H1 (cell line): ENCODE results near the gene PRR7. TPM values are rescaled to one million over a fixed set of nuclear protein-coding genes. Genes with fewer than 3 reads are reported as not detected.
"Not testable (repeated sequence)": the region's sequence is repeated elsewhere in the genome, so short reads cannot be mapped to it uniquely, and the experiment has no call there.

Experiments used
- CTCF ChIA-PET: fragments of 300-600 bp; sonication (Branson Sonifier 250); formaldehyde crosslinking; loops from one replicate; lab custom pipeline; 2021; ENCODE audit not compliant: partially characterized antibody; lab: Charles Lee
- POLR2A ChIA-PET: fragments of 300-600 bp; sonication (Branson Sonifier 250); formaldehyde crosslinking; loops from one replicate; lab custom pipeline; 2021; ENCODE audit warnings: inconsistent platforms; ENCODE audit not compliant: partially characterized antibody; lab: Charles Lee
- DNase-seq, 2 experiments: peaks; one replicate each; pipeline versions ENCODE4 v3.0.0 to v3.0.0-alpha.2; 2010 to 2022; ENCODE audit warnings: low spot score in 2 of 2, low read depth in 1 of 2, mixed read lengths in 1 of 2
- FAIRE-seq: peaks from 2 replicates; lab custom pipeline; 2011; peaks lifted over from hg19 to GRCh38; lab: Jason Lieb, UNC
- H2AFZ ChIP-seq: 2 replicates; pipeline ENCODE4 v1.8.1; 2012; ENCODE audit warnings: low read length, inconsistent platforms
- H2AK5ac ChIP-seq: 2 replicates; pipeline ENCODE4 v1.6.1; 2013; ENCODE audit warnings: low read depth, low read length
- H2BK120ac ChIP-seq: replicated peaks from 2 replicates; pipeline ENCODE3; 2013; ENCODE audit warnings: low read depth, low read length, inconsistent platforms
- H2BK12ac ChIP-seq: 2 replicates; pipeline ENCODE4 v1.6.1; 2013; ENCODE audit warnings: low read depth, low read length
- H2BK15ac ChIP-seq: 2 replicates; pipeline ENCODE4 v1.6.1; 2013; ENCODE audit warnings: low read length
- H2BK20ac ChIP-seq: 2 replicates; pipeline ENCODE4 v1.6.1; 2013; ENCODE audit warnings: low read length
- H2BK5ac ChIP-seq: 2 replicates; pipeline ENCODE4 v1.6.1; 2013; ENCODE audit warnings: low read depth, low read length
- H3K14ac ChIP-seq: 2 replicates; pipeline ENCODE4 v1.6.1; 2013; ENCODE audit warnings: inconsistent platforms; ENCODE audit not compliant: insufficient read length
- H3K18ac ChIP-seq: 2 replicates; pipeline ENCODE4 v1.6.1; 2013; ENCODE audit warnings: low read length; ENCODE audit errors: extremely low read depth
- H3K23ac ChIP-seq: 2 replicates; pipeline ENCODE4 v1.6.1; 2013; ENCODE audit warnings: inconsistent platforms; ENCODE audit not compliant: insufficient read length
- H3K23me2 ChIP-seq: 2 replicates; pipeline ENCODE4 v1.6.1; 2013; ENCODE audit warnings: low read depth, low read length
- H3K27ac ChIP-seq: 2 replicates; pipeline ENCODE4 v1.6.1; 2011; ENCODE audit warnings: low read depth, low read length, inconsistent platforms
- H3K27me3 ChIP-seq, 4 experiments: replicated peaks in 1 of 4; 1 replicate in 1 of 4; 2 replicates in 3 of 4; pipeline versions ENCODE4 v1.6.1 to v1.8.1; 2011 to 2013; ENCODE audit warnings: low read length in 3 of 4, mild to moderate bottlenecking in 3 of 4, inconsistent platforms in 2 of 4, mixed read lengths in 2 of 4, moderate library complexity in 1 of 4; ENCODE audit not compliant: control insufficient read depth in 3 of 4, insufficient read depth in 3 of 4; ENCODE audit errors: extremely low read depth in 1 of 4
- H3K36me3 ChIP-seq, 4 experiments: 2 replicates each; pipeline versions ENCODE4 v1.6.1 to v1.8.1; 2011 to 2013; ENCODE audit warnings: mild to moderate bottlenecking in 4 of 4, low read length in 3 of 4, moderate library complexity in 2 of 4, control low read depth in 1 of 4, inconsistent platforms in 1 of 4; ENCODE audit not compliant: insufficient read depth in 4 of 4, control insufficient read depth in 2 of 4
- H3K4ac ChIP-seq: replicated peaks from 2 replicates; pipeline ENCODE3; 2013; ENCODE audit warnings: low read length, low read depth, mixed read lengths, inconsistent platforms; ENCODE audit not compliant: insufficient read length
- H3K4me1 ChIP-seq, 4 experiments: replicated peaks in 1 of 4; 1 replicate in 1 of 4; 2 replicates in 3 of 4; pipeline versions ENCODE4 v1.6.1 to v1.8.1; 2011 to 2013; ENCODE audit warnings: low read length in 3 of 4, inconsistent platforms in 2 of 4, mixed read lengths in 1 of 4; ENCODE audit not compliant: insufficient read depth in 4 of 4, control insufficient read depth in 3 of 4
- H3K4me2 ChIP-seq, 2 experiments: 2 replicates each; pipeline versions ENCODE4 v1.6.1 to v1.8.1; 2011 to 2013; ENCODE audit warnings: low read depth in 2 of 2, low read length in 2 of 2, control low read depth in 1 of 2, inconsistent platforms in 1 of 2, mild to moderate bottlenecking in 1 of 2; ENCODE audit not compliant: insufficient read depth in 1 of 2
- H3K4me3 ChIP-seq, 4 experiments: fragments of 200-600, 300-600 bp in 1 of 4; sonication (generic), shearing (Covaris generic), sonication (Bioruptor Twin) in 1 of 4; 2 replicates each; pipeline versions ENCODE4 v1.5.1 to v1.8.1; 2011 to 2016; ENCODE audit warnings: low read length in 4 of 4, low read depth in 3 of 4, control low read depth in 2 of 4, inconsistent platforms in 2 of 4, mild to moderate bottlenecking in 2 of 4, mixed read lengths in 1 of 4, moderate library complexity in 1 of 4; ENCODE audit not compliant: insufficient read depth in 2 of 4; ENCODE audit errors: extremely low read depth in 1 of 4
- H3K56ac ChIP-seq: replicated peaks from 2 replicates; pipeline ENCODE3; 2013; ENCODE audit warnings: low read depth, mild to moderate bottlenecking, mixed read lengths, low read length, inconsistent platforms; ENCODE audit not compliant: insufficient read length
- H3K79me1 ChIP-seq: 2 replicates; pipeline ENCODE4 v1.6.1; 2013; ENCODE audit warnings: low read depth, low read length, control low read depth
- H3K79me2 ChIP-seq, 2 experiments: 2 replicates each; pipeline versions ENCODE4 v1.6.1 to v1.8.1; 2012 to 2013; ENCODE audit warnings: low read length in 2 of 2, mild to moderate bottlenecking in 2 of 2, inconsistent platforms in 1 of 2; ENCODE audit not compliant: insufficient read depth in 2 of 2, control insufficient read depth in 1 of 2
- H3K9ac ChIP-seq, 4 experiments: replicated peaks in 1 of 4; 1 replicate in 1 of 4; 2 replicates in 3 of 4; pipeline versions ENCODE4 v1.6.1 to v1.8.1; 2011 to 2013; ENCODE audit warnings: low read depth in 3 of 4, low read length in 3 of 4, control low read depth in 2 of 4, mild to moderate bottlenecking in 2 of 4, moderate library complexity in 2 of 4, inconsistent platforms in 1 of 4; ENCODE audit errors: extremely low read depth in 1 of 4
- H3K9me3 ChIP-seq, 2 experiments: 2 replicates each; pipeline versions ENCODE4 v1.6.1 to v1.8.1; 2012 to 2013; ENCODE audit warnings: mild to moderate bottlenecking in 2 of 2, moderate library complexity in 2 of 2, control low read depth in 1 of 2, inconsistent platforms in 1 of 2, low read depth in 1 of 2, low read length in 1 of 2, mixed read lengths in 1 of 2; ENCODE audit not compliant: insufficient read depth in 2 of 2
- H4K20me1 ChIP-seq, 2 experiments: replicated peaks in 1 of 2; 2 replicates each; pipeline versions ENCODE3 to v1.8.1; 2011 to 2013; ENCODE audit warnings: inconsistent platforms in 2 of 2, low read length in 2 of 2, mild to moderate bottlenecking in 1 of 2; ENCODE audit not compliant: insufficient read depth in 2 of 2, control insufficient read depth in 1 of 2
- H4K5ac ChIP-seq: 2 replicates; pipeline ENCODE4 v1.6.1; 2013; ENCODE audit warnings: low read length, low read depth, mixed read lengths, inconsistent platforms; ENCODE audit not compliant: insufficient read length
- H4K8ac ChIP-seq: 2 replicates; pipeline ENCODE4 v1.8.0; 2013; ENCODE audit warnings: mild to moderate bottlenecking, moderate library complexity, low read length, inconsistent platforms; ENCODE audit not compliant: insufficient read depth; ENCODE audit errors: extremely low read depth
- H4K91ac ChIP-seq: replicated peaks from 2 replicates; pipeline ENCODE3; 2013; ENCODE audit warnings: low read length, mixed read lengths, inconsistent platforms; ENCODE audit not compliant: insufficient read length
- WGBS, 2 experiments: shearing (Covaris generic) in 1 of 2; methylation state at CpG; one replicate each; pipeline versions ENCODE4 v1.1.6 to v1.1.7; 2013 to 2015; ENCODE audit warnings: low lambda C conversion rate in 2 of 2, mixed read lengths in 2 of 2, inconsistent platforms in 1 of 2, low coverage in 1 of 2, missing lambda C conversion rate in 1 of 2; ENCODE audit not compliant: insufficient replicate concordance in 2 of 2, insufficient coverage in 1 of 2, insufficient read length in 1 of 2; ENCODE audit errors: extremely low coverage in 1 of 2, missing lambda C conversion rate in 1 of 2; 5-methylcytosine and 5-hydroxymethylcytosine counted together
- polyA plus RNA-seq, 7 experiments: library from polyadenylated mRNA; depleted of rRNA in 3 of 7; stranded (reverse) in 5 of 7; unstranded in 2 of 7; fragments of >200 nt in 5 of 7; fragments of 200-250 nt in 2 of 7; gene quantifications; 1 replicate in 5 of 7; 2 replicates in 1 of 7; 4 replicates in 1 of 7; pipeline versions ENCODE4 v1.2.1 to v1.2.3, GENCODE V29; 2011 to 2013; ENCODE audit warnings: missing spikeins in 2 of 7, mixed read lengths in 2 of 7
- total RNA-seq: library from RNA; stranded (reverse); fragmentation: NEBNext Ultra II Directional; extraction: Animal tissue kit (Norgen Biotek cat#: 25700); gene quantifications from 2 replicates; pipeline ENCODE4 v1.2.1, GENCODE V29; 2021

The PRR7 gene
- total and polyA plus RNA-seq, 2 of the 8 experiments (the other 6 are each of a cell fraction or from before 2014, with no cell fraction given), result 8.0 to 11.8 TPM

- H3K14ac ChIP-seq, H3K79me1 ChIP-seq, H3K4me2 ChIP-seq, H2BK5ac ChIP-seq, H3K27ac ChIP-seq, DNase-seq, H3K4me3 ChIP-seq, H4K91ac ChIP-seq, H3K4ac ChIP-seq, H3K23ac ChIP-seq, H2BK12ac ChIP-seq, H2BK15ac ChIP-seq, H3K9me3 ChIP-seq, H3K79me2 ChIP-seq, H2BK20ac ChIP-seq, H4K8ac ChIP-seq, H2BK120ac ChIP-seq, H3K18ac ChIP-seq, H3K9ac ChIP-seq, H3K27me3 ChIP-seq, FAIRE-seq, H4K5ac ChIP-seq, H2AFZ ChIP-seq, H3K4me1 ChIP-seq, H3K56ac ChIP-seq, H2AK5ac ChIP-seq, H3K23me2 ChIP-seq: not testable (repeated sequence)
- Histone ChIP-seq H3K36me3 (peaks cover 24 to 63% (median 42%) of the 10 kb centered on the region in 4 experiments), H4K20me1 (peaks cover 5 to 13% of the 10 kb centered on the region in 2 experiments)
- POLR2A ChIA-PET, result interaction anchor here (65.5 to 67.5 kb wide), 2 partner anchors 6 to 17 kb away, joined by 3349 read pairs; partner anchors contain the start of genes DBN1, DOK3, PDLIM7 and PRR7
- WGBS, 2 experiments, result 92% methylated on average over 3 of the region's 3 CpGs; no CpG with 5 or more reads in 1 of the 2 experiments
- CTCF ChIA-PET, result interaction anchor here (0.6 to 12.7 kb wide), 6 partner anchors 7 to 655 kb away, joined by 3 to 306 read pairs (median 6); partner anchors contain the start of genes DDX41, DOK3 and PDLIM7
Measured at GRCh38 chr5:177485753-177486152, 39.1 kb downstream of the PRR7 start.
